Hepatocyte (in vitro differentiated cells): ENCODE measurements around the gene MNX1. TPM values are rescaled to one million over a fixed set of nuclear protein-coding genes. Genes with fewer than 3 reads are reported as not detected.

ENCODE experiments used
- DNase-seq: peaks from one replicate; pipeline ENCODE4 v3.0.0-alpha.2; 2016; ENCODE audit warnings: low spot score
- H2AFZ ChIP-seq: fragments of 200-600 bp; sonication (generic); 2 replicates; pipeline ENCODE4 v1.6.0; 2016; ENCODE audit warnings: antibody characterized with exemption, mild to moderate bottlenecking
- H3K27ac ChIP-seq: fragments of 200-600 bp; sonication (generic); 2 replicates; pipeline ENCODE4 v1.5.1; 2016; ENCODE audit warnings: mild to moderate bottlenecking
- H3K27me3 ChIP-seq: fragments of 200-600 bp; sonication (generic); 2 replicates; pipeline ENCODE4 v1.6.1; 2016
- H3K36me3 ChIP-seq: fragments of 200-600 bp; sonication (generic); replicated peaks from 2 replicates; pipeline ENCODE4 v1.5.1; 2016; ENCODE audit warnings: low read depth; ENCODE audit not compliant: insufficient read depth
- H3K4me1 ChIP-seq: fragments of 200-600 bp; sonication (generic); 2 replicates; pipeline ENCODE4 v1.5.1; 2016; ENCODE audit warnings: mild to moderate bottlenecking, moderate library complexity; ENCODE audit not compliant: insufficient read depth
- H3K4me2 ChIP-seq: fragments of 200-600 bp; sonication (generic); 2 replicates; pipeline ENCODE4 v1.6.0; 2016
- H3K4me3 ChIP-seq: fragments of 200-600 bp; sonication (generic); 2 replicates; pipeline ENCODE4 v1.5.1; 2016; ENCODE audit warnings: mild to moderate bottlenecking
- H3K79me2 ChIP-seq: fragments of 200-600 bp; sonication (generic); 2 replicates; pipeline ENCODE4 v1.6.0; 2017; ENCODE audit warnings: mild to moderate bottlenecking
- H3K9me2 ChIP-seq: fragments of 200-600 bp; sonication (generic); replicated peaks from 2 replicates; pipeline ENCODE4 v1.6.0; 2017; ENCODE audit warnings: mild to moderate bottlenecking; ENCODE audit not compliant: insufficient read depth
- H3K9me3 ChIP-seq: fragments of 200-600 bp; sonication (generic); 2 replicates; pipeline ENCODE4 v1.5.1; 2016; ENCODE audit warnings: low read depth, mild to moderate bottlenecking
- H4K20me1 ChIP-seq: fragments of 200-600 bp; sonication (generic); 2 replicates; pipeline ENCODE4 v1.6.0; 2016; ENCODE audit warnings: mild to moderate bottlenecking; ENCODE audit not compliant: insufficient read depth, poor library complexity, severe bottlenecking
- CTCF ChIP-seq: fragments of 200-600 bp; sonication (generic); IDR thresholded peaks from 2 replicates; pipeline ENCODE4 v1.5.1; 2016; ENCODE audit warnings: antibody characterized with exemption, mild to moderate bottlenecking; ENCODE audit not compliant: poor library complexity
- EZH2 ChIP-seq: fragments of 200-600 bp; sonication (generic); IDR thresholded peaks from 2 replicates; pipeline ENCODE4 v1.6.1; 2016; ENCODE audit warnings: antibody characterized with exemption, mild to moderate bottlenecking, borderline replicate concordance
- EZH2phosphoT487 ChIP-seq: fragments of 200-600 bp; sonication (generic); IDR thresholded peaks from one replicate; pipeline ENCODE4 v1.6.1; 2018; ENCODE audit warnings: antibody characterized with exemption, mild to moderate bottlenecking, low read depth, moderate library complexity; ENCODE audit not compliant: unreplicated experiment, severe bottlenecking
- WGBS: methylation state at CpG from one replicate; pipeline ENCODE4 v1.1.6; 2016; ENCODE audit warnings: low lambda C conversion rate; ENCODE audit errors: missing lambda C conversion rate; 5-methylcytosine and 5-hydroxymethylcytosine counted together
- polyA plus RNA-seq: library from polyadenylated mRNA; unstranded; fragments of >200 nt; fragmentation: Nextera tagmentation; extraction: Ambion mirVana; gene quantifications from 2 replicates; pipeline ENCODE4 v1.2.1, GENCODE V29; 2016
- total RNA-seq: library from RNA; depleted of rRNA; stranded (reverse); fragments of >200 nt; gene quantifications from 2 replicates; pipeline ENCODE4 v1.2.3, GENCODE V29; 2014

Gene MNX1
- total and polyA plus RNA-seq, 2 experiments from 2014 or later: 1.4 to 2.3 TPM

GRCh38 chr7:157017149-157017548, 6.7 kb upstream of the MNX1 start:
- H3K27me3 ChIP-seq: peaks cover 100% of the 10 kb centered on the region
- no peaks in the 10 kb centered on the region for H3K9me2 ChIP-seq
- H3K27ac ChIP-seq: no peak overlapping the region
- no peak for DNase-seq
- H3K4me2 ChIP-seq: no peak overlapping the region
- no peak for TF ChIP-seq EZH2
- TF ChIP-seq EZH2phosphoT487: no peak
- TF ChIP-seq CTCF: no peak
- 12% methylated on average over 11 of the region's 11 CpGs for WGBS
- no peaks in the 10 kb centered on the region for H4K20me1 ChIP-seq
- no peak overlapping the region for H2AFZ ChIP-seq
- no peak overlapping the region for H3K4me3 ChIP-seq
- no peaks in the 10 kb centered on the region for H3K36me3 ChIP-seq
- no peaks in the 10 kb centered on the region for H3K79me2 ChIP-seq
- peaks cover 13% of the 10 kb centered on the region for H3K4me1 ChIP-seq
- no peaks in the 10 kb centered on the region for H3K9me3 ChIP-seq

DNA sequence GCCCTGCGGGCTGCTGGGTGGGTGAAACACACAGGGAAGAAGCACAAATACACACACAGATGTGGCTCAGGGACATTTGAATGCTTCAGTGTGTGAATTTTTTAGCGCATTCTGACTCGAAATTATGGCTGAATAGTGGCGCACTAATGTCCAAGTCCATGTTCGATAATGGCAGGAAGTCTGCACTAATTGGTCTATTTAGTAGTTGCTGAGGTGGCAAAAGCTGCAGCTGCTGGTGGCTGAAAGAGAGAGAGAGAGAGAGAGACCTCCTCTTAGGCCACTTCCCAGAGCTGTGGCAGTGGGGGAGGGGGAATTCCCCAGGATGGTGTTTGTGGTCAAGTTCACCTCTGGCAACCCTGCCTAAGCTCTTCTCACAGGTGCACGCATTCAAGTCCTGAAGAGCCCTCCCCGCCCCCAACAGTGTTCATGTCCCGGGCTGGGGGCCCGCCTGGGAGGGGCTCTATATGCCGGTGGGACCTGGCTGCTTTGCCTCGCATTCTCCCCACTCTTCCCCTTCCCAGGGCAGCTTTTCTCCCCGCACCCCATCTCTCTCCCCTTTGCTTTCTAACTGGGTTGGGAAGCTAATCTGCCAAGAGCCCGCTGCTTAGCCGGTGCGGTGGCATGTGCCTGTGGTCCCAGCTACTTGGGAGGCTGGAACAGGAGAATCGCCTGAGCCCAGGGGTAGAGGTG, 6.0 kb upstream of the MNX1 start:
- H3K4me2 ChIP-seq: no peak overlapping the region
- no peaks in the 10 kb centered on the region for H4K20me1 ChIP-seq
- no peak overlapping the region for H3K4me3 ChIP-seq
- H2AFZ ChIP-seq: no peak overlapping the region
- WGBS: 16% methylated on average over 16 of the region's 16 CpGs
- no peaks in the 10 kb centered on the region for H3K9me3 ChIP-seq
- H3K4me1 ChIP-seq: peaks cover 13% of the 10 kb centered on the region
- no peaks in the 10 kb centered on the region for H3K9me2 ChIP-seq
- H3K79me2 ChIP-seq: no peaks in the 10 kb centered on the region
- no peak for DNase-seq
- H3K27ac ChIP-seq: no peak overlapping the region
- peaks cover 100% of the 10 kb centered on the region for H3K27me3 ChIP-seq
- H3K36me3 ChIP-seq: no peaks in the 10 kb centered on the region
- TF ChIP-seq CTCF (no peak), EZH2phosphoT487 (no peak), EZH2 (no peak)

GRCh38 chr7:157016024-157016351, 5.5 kb upstream of the MNX1 start:
- peaks cover 100% of the 10 kb centered on the region for H3K27me3 ChIP-seq
- H2AFZ ChIP-seq: no peak overlapping the region
- H3K27ac ChIP-seq: no peak overlapping the region
- no peak overlapping the region for H3K4me2 ChIP-seq
- no peaks in the 10 kb centered on the region for H4K20me1 ChIP-seq
- TF ChIP-seq EZH2 (no peak), CTCF (no peak), EZH2phosphoT487 (no peak)
- no peaks in the 10 kb centered on the region for H3K79me2 ChIP-seq
- H3K4me3 ChIP-seq: no peak overlapping the region
- no peak for DNase-seq
- H3K9me2 ChIP-seq: no peaks in the 10 kb centered on the region
- WGBS: 21% methylated on average over 11 of the region's 11 CpGs
- H3K36me3 ChIP-seq: no peaks in the 10 kb centered on the region
- peaks cover 16% of the 10 kb centered on the region for H3K4me1 ChIP-seq
- no peaks in the 10 kb centered on the region for H3K9me3 ChIP-seq
